Muscle of back (tissue), 11 donors: Measurements from ENCODE around the gene FAM200A. TPM values are rescaled to one million over a fixed set of nuclear protein-coding genes. Genes with fewer than 3 reads are reported as not detected.
"Not testable (repeated sequence)": the region's sequence is repeated elsewhere in the genome, so short reads cannot be mapped to it uniquely, and the experiment has no call there.

Experiments used
- DNase-seq, 3 donors: peaks; one replicate each; pipeline versions ENCODE4 v3.0.0 to v3.0.0-alpha.2; 2013
- polyA plus RNA-seq, 10 donors: library from polyadenylated mRNA; unstranded; fragments of 120-200 nt; gene quantifications; one replicate each; pipeline ENCODE4 v1.2.1, GENCODE V29; 2013; ENCODE audit not compliant: insufficient read length in 10 of 10

The FAM200A gene
- polyA plus RNA-seq, 10 donors = 6.9 to 10.4 (median 9.6) TPM

- no peak for DNase-seq
Measured at GRCh38 chr7:99560834-99561736, 9.2 kb upstream of the FAM200A start.

DNA sequence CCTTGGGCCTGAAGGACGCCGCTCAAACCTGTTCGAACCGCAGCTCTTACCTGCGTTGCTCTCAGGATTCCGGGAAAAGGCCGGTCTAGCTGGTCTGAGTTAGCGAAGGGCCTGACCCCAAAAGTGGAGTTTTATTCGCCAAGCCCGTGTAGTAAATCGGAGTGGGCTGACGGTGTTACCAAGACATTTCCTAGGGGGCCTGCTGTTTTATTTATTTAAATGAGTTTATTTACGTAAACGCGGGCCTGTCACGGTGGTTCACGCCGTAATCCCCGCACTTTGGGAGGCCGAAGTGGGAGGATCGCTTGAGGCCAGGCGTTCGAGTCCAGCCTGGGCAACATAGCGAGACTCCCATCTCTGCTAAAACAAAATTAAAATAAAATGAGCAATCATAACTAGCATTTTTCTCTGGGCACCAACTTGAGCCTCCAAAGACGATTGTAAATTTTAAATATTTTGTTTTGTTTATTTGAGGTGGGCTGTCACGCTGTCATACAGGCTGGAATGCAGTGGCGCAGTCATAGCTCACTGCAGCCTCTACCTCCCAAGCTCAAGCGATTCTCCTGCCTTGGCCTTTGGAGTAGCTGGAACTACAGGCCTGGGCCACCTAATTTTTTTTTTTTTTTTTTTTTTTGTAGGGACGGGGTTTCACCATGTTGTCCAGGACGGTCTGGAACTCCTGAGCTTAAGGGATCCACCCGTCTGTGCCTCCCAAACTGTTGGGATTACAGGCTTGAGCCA, 7.4 kb upstream of the FAM200A start:
- DNase-seq = no peak

- DNase-seq = peak; percentile 93 to 98 (median 94)
Measured at GRCh38 chr7:99558306-99559174, 6.6 kb upstream of the FAM200A start, which contains the start of gene ZNF655. Gene ZNF655 (plus strand): TSS chr7:99558642. CDS start chr7:99560560, 1,918 bp downstream.

GRCh38 chr7:99557940-99558305, 6.0 kb upstream of the FAM200A start:
- DNase-seq = no peak

- no peak for DNase-seq
Measured at GRCh38 chr7:99557196-99557607, 5.3 kb upstream of the FAM200A start.

- no peak for DNase-seq
Measured at GRCh38 chr7:99554939-99555338, 3.0 kb upstream of the FAM200A start.

- DNase-seq = no peak
Measured at GRCh38 chr7:99553039-99553438, 1.1 kb upstream of the FAM200A start.

DNA sequence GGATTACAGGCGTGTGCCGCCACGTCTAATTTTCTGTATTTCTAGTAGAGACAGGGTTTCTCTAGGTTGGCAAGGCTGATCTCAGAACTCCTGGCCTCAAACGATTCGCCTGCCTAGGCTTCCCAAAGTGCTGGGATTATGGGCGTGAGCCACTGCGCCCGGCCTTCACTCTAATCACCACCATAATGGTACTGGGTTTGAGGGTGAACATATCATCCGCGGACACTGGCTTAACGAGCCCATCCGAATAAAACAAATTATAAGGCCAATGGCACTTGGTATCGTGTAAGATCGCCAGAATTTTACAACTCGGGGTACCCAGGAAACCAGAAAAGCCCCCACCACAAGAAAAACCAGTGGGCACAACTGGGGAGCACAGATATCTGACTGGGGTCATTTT, 580 bp downstream of the FAM200A start:
- no peak for DNase-seq

GRCh38 chr7:99549545-99549944, 2.4 kb downstream of the FAM200A start:
- not testable (repeated sequence) for DNase-seq

- DNase-seq = not testable (repeated sequence)
Measured at GRCh38 chr7:99545308-99545707, 6.6 kb downstream of the FAM200A start.

- no peak for DNase-seq
Measured at GRCh38 chr7:99543916-99544315, 8.0 kb downstream of the FAM200A start.

- DNase-seq = no peak
Measured at GRCh38 chr7:99543081-99543671, 8.7 kb downstream of the FAM200A start.

DNA sequence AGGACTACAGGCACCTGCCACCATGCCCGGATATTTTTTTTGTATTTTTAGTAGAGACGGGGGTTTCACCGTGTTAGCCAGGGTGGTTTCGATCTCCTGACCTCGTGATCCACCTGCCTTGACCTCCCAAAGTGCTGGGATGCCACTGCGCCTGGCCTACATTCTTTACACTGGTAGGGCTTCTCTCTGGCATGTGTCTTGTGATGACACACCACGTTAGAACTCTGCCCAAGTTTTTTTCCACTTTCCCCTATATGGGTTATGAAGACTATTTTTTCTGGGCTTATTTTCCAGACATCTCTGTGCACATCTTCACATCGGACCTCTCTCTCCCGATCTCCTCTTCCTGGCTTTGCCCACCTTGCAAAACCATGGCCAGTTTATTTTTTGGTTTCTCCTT, 10.7 kb downstream of the FAM200A start:
- no peak for DNase-seq

DNA sequence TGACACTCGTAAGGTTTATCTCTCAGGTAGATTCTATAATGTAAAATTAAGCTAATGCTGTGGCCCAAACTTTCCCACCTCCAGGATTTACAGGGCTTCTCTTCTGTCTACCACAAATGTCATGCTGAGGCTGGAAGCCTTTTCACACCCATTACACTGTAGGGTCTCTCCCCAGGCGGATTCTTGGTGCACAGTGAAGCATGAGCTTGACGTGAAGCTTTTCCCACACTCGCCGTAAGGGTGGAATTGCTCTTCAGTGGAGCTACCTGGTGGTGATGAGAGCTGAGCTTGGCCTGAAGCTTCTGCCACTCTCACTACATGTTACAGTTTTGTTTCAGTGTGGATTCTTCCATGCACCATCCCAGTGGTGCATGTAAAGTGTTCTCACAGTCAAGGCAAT, 11.4 kb downstream of the FAM200A start:
- DNase-seq = no peak

DNA sequence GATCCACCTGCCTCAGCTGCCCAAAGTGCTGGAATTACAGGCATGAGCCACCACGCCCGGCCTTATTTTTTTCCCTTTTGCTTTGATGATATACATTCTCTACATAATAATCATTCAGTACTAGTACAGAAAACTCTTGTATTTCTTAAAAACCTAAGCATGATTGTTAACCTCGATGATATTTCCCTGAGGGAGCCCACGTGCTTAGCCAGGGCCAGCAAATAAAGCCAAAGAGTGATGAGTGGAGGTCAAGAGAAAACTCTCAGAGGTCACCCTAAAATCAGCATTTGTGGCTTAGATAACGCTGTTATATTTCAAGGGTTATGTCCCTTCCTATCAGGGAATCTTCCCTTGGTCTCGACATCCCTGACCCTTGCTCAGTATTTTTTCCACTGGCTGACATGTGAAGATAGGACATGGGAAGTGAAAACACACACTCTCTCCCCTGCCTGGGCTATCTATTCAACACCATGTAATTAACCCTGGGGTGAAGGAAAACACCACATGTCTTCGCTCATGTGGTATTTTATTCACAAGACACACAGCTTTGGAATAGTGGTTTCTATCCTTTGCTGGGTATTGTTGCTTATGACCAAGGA, 12.6 kb downstream of the FAM200A start:
- no peak for DNase-seq

GRCh38 chr7:99535667-99536066, 16.2 kb downstream of the FAM200A start:
- DNase-seq = no peak

- no peak for DNase-seq
Measured at GRCh38 chr7:99531354-99531765, 20.6 kb downstream of the FAM200A start.

GRCh38 chr7:99525713-99526440, 26.0 kb downstream of the FAM200A start:
- DNase-seq = no peak

DNA sequence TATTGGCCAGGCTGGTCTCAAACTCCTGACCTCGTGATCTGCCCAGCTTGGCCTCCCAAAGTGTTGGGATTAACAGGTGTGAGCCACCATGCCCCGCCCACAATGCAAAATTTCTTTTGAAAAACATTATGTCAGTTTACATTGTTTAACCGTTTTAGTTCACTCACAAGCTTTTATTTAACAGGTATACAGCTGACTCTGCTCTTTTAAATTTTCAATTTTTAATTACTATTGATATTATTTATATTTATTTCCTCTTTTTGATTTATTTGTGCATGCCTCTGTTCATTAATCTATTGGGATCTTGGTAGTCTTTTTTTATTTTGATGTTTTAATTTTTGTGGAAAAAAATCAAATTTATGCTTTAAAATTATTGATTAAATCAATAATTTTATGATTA, 30.5 kb downstream of the FAM200A start:
- DNase-seq = no peak

- DNase-seq = no peak
Measured at GRCh38 chr7:99514050-99514449, 37.9 kb downstream of the FAM200A start.

DNA sequence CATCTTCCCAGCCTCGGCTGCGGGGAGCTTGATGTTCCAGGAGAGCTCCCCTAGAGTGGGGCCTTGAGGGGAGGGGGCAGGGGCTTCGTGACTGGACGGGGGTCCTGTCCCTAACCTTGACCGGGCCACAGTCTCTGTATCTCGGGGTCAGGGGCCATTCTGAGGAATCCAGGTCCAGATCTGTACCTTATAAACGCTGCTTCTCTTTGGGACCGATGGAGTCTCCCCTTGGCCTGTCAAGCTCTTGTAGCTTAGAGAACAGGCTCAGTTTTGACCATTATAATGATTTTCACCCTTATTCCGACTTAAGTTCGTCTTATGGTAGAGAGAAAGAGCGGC, 46.6 kb downstream of the FAM200A start:
- DNase-seq = no peak
